GDM1 (cell line): ENCODE measurements around the gene OR9K2.
"Not testable (repeated sequence)": the region's sequence is repeated elsewhere in the genome, so short reads cannot be mapped to it uniquely, and the experiment has no call there.

Source experiments
- DNase-seq: peaks from one replicate; lab custom pipeline; 2025; lab: John Stamatoyannopoulos, UW

Gene OR9K2, protein sequence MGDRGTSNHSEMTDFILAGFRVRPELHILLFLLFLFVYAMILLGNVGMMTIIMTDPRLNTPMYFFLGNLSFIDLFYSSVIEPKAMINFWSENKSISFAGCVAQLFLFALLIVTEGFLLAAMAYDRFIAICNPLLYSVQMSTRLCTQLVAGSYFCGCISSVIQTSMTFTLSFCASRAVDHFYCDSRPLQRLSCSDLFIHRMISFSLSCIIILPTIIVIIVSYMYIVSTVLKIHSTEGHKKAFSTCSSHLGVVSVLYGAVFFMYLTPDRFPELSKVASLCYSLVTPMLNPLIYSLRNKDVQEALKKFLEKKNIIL

DNA sequence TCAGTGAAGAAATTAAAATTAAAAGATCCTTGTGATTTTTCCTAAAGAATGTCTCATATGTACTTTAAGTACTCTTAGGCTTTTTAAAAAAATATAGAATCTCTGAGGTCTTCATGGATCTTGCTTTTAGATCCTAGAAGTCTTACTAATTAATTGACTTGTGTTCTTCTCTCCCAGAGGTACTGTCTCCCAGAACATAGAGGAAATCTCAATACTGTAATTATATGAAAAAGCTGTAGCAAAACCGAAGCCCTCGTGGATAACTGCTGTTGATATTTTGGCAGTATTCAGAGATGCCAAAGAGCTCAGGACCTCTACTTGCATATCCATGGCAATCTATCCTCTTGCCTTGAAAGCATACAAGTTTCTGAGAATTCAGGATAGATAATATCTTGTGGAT lies at the start of gene OR9K2:
TSS of gene OR9K2 (plus strand) at position 301 of the 400 bp plus-strand sequence. CDS start 3,429 bp downstream, outside the sequence.
- no peak for DNase-seq

DNA sequence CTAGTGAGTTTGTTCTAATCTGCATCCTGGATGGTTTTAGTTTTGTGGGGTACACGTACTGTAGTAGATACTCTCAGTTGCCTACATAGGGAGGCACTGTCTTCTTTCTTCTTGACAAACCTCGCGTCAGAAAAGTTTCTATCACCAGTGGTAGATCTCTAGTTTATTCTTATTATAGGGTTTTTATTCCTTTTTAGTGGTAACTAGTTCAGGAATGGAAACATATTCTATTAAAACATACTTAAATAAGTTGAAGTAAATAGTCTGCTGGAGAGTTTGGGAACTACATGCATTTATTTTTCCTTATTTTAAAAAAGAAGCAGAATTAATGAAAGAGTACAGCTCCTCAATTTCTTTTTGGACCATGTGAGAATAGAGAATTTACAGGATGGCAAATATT lies 33.6 kb upstream of the OR9K2 start:
- DNase-seq = no peak

DNA sequence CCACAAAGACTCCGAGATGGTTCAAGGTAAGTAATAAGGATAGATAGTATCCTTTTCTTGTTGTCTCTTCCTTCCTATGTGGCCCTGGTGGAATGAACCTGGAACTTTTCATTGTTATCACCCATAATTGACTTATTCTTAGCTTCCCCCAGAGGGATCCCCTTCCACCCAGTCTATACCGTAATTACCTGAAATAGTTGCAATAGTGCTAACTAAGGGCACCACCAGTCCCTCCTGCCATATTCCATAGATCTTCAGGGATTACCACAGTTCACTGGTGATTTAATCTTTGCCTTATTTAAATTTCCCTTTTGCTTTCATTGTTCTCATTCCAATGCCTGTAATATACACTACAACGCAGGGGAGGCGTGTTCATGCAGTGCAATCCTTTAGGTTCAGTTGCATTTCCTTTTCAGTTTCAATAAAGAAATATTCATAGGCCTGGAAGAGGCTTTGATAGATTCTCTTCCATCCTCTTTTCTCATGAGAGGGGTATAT lies 13.8 kb upstream of the OR9K2 start:
- DNase-seq = no peak

DNA sequence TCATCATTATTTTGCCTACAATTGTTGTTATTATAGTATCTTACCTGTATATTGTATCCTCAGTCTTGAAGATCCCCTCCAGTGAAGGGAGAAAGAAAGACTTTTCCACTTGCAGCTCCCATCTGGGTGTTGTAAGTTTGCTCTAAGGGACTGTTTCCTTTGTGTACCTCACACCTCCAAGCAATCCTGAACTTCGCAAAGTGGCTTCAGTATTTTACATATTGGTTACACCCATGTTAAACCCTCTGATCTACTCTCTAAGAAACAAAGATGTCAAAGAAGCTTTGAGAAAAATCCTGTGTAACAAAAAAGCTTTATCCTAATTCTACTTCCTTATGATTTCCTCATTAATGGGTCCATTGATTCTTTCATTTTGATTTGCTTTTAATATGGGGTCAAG lies 10.1 kb upstream of the OR9K2 start:
- DNase-seq = no peak

GRCh38 chr12:55132816-55133215 lies 6.6 kb downstream of the OR9K2 start:
- DNase-seq = no peak

- peak; percentile 21 for DNase-seq
These were observed 16.7 kb downstream of the OR9K2 start for GRCh38 chr12:55142669-55143565.

- DNase-seq = no peak
These were observed 17.3 kb downstream of the OR9K2 start for GRCh38 chr12:55143566-55143870.

- not testable (repeated sequence) for DNase-seq
These were observed 40.9 kb downstream of the OR9K2 start for GRCh38 chr12:55167010-55167640.

DNA sequence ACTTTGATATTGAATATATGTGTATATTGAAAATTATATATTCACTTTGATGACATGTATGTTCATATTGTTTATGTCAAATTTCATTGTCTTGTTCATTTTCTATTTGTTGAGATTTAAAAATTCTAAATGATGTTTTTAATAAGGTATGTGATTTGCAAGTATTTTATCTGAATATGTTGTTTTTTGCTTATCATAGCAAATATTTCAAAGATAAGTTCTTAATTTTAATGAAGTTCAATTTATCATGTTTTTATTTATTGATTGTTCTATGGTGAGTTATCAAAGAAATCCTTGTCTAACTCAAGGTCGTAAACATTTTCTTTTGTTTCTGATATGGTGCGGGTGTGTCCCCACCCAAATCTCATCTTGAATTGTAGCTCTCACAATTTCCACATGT lies 45.2 kb downstream of the OR9K2 start:
- DNase-seq = no peak

DNA sequence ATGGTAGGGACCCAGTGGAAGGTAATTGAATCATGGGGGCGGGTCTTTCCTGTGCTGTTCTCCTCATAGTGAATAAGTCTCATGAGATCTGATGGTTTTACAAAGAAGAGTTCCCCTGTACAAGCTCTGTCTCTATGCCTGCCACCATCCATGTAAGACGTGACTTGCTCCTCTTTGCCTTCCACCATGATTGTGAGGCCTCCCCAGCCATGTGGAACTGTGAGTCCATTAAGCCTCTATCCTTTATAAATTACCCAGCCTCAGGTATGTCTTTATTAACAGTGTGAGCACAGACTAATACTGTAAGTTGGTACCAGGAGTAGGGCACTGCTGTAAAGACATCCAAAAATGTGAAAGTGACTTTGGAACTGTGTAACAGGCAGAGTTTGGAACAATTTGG lies 45.6 kb downstream of the OR9K2 start:
- not testable (repeated sequence) for DNase-seq

DNA sequence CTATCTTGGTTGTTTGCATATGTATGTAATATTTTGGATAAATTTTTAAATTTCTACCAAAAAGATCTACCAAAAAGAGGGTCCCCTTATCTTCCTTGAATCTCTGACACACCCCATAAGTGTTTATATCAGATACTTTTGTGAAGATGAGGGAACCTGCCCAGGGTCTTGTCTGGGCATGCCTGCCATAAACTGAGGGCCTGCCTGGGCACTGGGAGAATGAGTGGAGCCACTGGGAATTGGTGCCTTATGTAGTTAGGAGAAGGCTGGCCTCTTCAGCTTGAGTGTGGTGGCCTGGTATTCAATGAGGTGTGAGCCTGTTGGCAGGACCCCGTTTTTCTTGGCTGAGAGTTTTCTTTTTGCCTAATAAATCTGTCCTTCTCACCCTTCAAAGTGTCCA lies 46.5 kb downstream of the OR9K2 start:
- DNase-seq = no peak

DNA sequence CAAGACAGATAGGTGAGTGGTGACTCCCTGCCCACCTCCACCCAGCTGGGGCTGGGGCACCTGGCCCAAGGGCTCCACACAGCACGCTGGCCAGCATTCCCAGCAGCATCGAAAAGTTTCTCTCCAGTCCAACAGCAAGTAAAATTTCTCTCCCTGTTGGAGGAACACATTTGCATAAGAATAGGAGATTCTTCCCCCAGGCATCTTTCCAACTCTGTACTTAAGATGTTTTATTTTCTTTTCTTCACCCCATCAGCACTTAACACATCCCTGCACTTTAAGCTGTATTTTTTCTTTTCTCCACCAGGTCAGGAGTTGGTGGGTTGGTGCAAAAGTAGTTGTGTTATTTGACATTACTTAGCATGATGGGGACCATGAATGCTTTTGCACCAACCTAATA lies 47.2 kb downstream of the OR9K2 start:
- no peak for DNase-seq
